ENCODE measurements around the gene TAS2R60. TPM values are rescaled to one million over a fixed set of nuclear protein-coding genes. Genes with fewer than 3 reads are reported as not detected.

Gene TAS2R60, protein sequence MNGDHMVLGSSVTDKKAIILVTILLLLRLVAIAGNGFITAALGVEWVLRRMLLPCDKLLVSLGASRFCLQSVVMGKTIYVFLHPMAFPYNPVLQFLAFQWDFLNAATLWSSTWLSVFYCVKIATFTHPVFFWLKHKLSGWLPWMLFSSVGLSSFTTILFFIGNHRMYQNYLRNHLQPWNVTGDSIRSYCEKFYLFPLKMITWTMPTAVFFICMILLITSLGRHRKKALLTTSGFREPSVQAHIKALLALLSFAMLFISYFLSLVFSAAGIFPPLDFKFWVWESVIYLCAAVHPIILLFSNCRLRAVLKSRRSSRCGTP
- polyA plus RNA-seq (2012; rRNA removed): 0.10 TPM in 1 of 2 replicates, not detected in the other
- polyA plus RNA-seq (2012; cell fraction: cytosol; rRNA removed): 0.05 and 0.10 TPM in 2 replicates
- 0.18 and 0.27 TPM in 2 replicates for polyA plus RNA-seq (2012; cell fraction: nucleus; rRNA removed)

DNA sequence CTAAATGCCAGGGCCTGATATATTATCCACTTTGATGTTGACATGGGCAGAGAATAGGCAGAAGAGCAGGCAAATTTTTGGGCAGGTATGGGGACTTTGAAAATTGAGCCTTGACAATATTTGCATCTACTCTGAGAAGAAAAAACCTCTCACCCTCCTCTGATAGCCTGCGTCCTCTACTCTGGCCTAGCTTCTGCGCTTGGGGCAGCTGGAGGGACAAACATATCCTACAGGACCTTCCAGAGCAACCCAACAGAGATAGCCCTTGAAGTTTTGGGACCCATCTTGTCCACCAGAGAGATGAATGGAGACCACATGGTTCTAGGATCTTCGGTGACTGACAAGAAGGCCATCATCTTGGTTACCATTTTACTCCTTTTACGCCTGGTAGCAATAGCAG, at the start of gene TAS2R60:
Gene TAS2R60, plus strand, starts transcription at position 301 of the 400 bp plus-strand sequence. Its CDS starts 0 bp downstream, at position 301.
- CTCF ChIA-PET: interaction anchor here (1.0 kb wide), 1 partner anchor 203 kb away, joined by 3 read pairs; no protein-coding TSS in a partner anchor
- POLR2A ChIA-PET: no interaction called here
- TF ChIP-seq RXRA (IDR thresholded peaks at IDR 0.05; ENCODE audit: borderline replicate concordance, low read depth): no peak
- TF ChIP-seq, protein P1, sequence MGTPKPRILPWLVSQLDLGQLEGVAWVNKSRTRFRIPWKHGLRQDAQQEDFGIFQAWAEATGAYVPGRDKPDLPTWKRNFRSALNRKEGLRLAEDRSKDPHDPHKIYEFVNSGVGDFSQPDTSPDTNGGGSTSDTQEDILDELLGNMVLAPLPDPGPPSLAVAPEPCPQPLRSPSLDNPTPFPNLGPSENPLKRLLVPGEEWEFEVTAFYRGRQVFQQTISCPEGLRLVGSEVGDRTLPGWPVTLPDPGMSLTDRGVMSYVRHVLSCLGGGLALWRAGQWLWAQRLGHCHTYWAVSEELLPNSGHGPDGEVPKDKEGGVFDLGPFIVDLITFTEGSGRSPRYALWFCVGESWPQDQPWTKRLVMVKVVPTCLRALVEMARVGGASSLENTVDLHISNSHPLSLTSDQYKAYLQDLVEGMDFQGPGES (IDR thresholded peaks at IDR 0.05; ENCODE audit: low read depth, low read length): no peak
- TF ChIP-seq JUND (IDR thresholded peaks at IDR 0.05): no peak
- Histone ChIP-seq H3K27me3 (ENCODE audit: insufficient read depth) (no peaks in the 10 kb centered on the region), H3F3A (replicated peaks; ENCODE audit: insufficient read depth) (no peaks in the 10 kb centered on the region), H3K27ac (ENCODE audit: low read depth in 2 of 2, low read length in 1 of 2) (no peak within 1 kb of the TSS), H2AFZ (ENCODE audit: low read depth) (no peak within 1 kb of the TSS), H3K9me2 (no peaks in the 10 kb centered on the region), H3K4me2 (no peak within 1 kb of the TSS), H3K4me3 (ENCODE audit: low read depth in 2 of 2, low read length in 1 of 2) (no peak within 1 kb of the TSS), H3K9me3 (no peaks in the 10 kb centered on the region), H3K9ac (no peak within 1 kb of the TSS), H3K36me3 (replicated peaks in 1 of 2; ENCODE audit: control insufficient read depth in 1 of 2, insufficient read depth in 2 of 2, low read length in 1 of 2) (no peaks in the 10 kb centered on the region), H3K4me1 (ENCODE audit: control insufficient read depth in 1 of 2, insufficient read depth in 2 of 2, low read depth in 1 of 2, low read length in 1 of 2) (peaks cover 0 to 6% of the 10 kb centered on the region in 2 experiments; a peak in 1 of 4 replicates), H3K79me2 (ENCODE audit: insufficient read depth) (no peaks in the 10 kb centered on the region), H4K20me1 (ENCODE audit: insufficient read depth) (no peaks in the 10 kb centered on the region)
- DNase-seq: no peak
- 54% methylated on average over 4 of the region's 4 CpGs for WGBS (ENCODE audit: low lambda C conversion rate)

DNA sequence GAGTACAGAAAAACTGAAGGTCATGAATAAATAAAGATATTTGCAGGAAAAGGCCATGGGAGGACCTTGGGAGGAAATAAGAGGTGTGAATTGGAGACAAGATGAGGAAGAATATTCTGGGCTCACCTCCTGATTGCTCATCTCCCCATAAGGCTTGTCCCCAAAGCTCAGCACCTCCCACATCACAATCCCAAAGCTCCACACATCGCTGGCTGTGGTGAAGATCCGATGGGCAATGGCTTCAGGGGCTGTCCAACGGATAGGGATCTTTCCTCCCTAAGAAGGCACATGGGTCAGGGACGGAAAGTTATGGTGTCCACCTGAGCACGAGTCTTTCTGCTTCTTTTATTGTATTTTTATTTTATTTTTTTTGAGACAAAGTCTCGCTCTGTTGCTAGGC, 49.2 kb upstream of the TAS2R60 start:
- H3K27ac ChIP-seq (ENCODE audit: low read depth in 2 of 2, low read length in 1 of 2): peak overlapping the region in 1 of 2 experiments; percentile 75; a peak in 1 of 4 replicates
- peaks cover 40% of the 10 kb centered on the region for H4K20me1 ChIP-seq (ENCODE audit: insufficient read depth)
- CTCF ChIA-PET: interaction anchor here (1.3 to 8.3 kb wide), 4 partner anchors 9 to 153 kb away, joined by 3 to 43 read pairs (median 24); partner anchors contain the start of gene ZYX
- TF ChIP-seq, protein P2, sequence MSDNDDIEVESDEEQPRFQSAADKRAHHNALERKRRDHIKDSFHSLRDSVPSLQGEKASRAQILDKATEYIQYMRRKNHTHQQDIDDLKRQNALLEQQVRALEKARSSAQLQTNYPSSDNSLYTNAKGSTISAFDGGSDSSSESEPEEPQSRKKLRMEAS (IDR thresholded peaks at IDR 0.05; ENCODE audit: low read depth): no peak
- peak; percentile 47 for TF ChIP-seq POLR2AphosphoS5 (IDR thresholded peaks at IDR 0.05; ENCODE audit: low read depth, low read length)
- no peak for DNase-seq
- WGBS (ENCODE audit: low lambda C conversion rate): 93% methylated on average over 6 of the region's 6 CpGs
- no peak overlapping the region for H3K4me3 ChIP-seq (ENCODE audit: low read depth in 2 of 2, low read length in 1 of 2)
- H3K9me3 ChIP-seq: no peaks in the 10 kb centered on the region
- no peaks in the 10 kb centered on the region for H3K9me2 ChIP-seq
- H3K4me2 ChIP-seq: no peak overlapping the region
- H3K79me2 ChIP-seq (ENCODE audit: insufficient read depth): peaks cover 3% of the 10 kb centered on the region; the same call in 1 of the 2 replicates
- POLR2A ChIA-PET: interaction anchor here (1.2 kb wide), 2 partner anchors 11 to 508 kb away, joined by 3 read pairs; partner anchors contain the start of gene TCAF1
- H3K36me3 ChIP-seq (replicated peaks in 1 of 2; ENCODE audit: control insufficient read depth in 1 of 2, insufficient read depth in 2 of 2, low read length in 1 of 2): peaks cover 30 to 32% of the 10 kb centered on the region in 2 experiments
- peaks cover 56% of the 10 kb centered on the region for H3F3A ChIP-seq (replicated peaks; ENCODE audit: insufficient read depth)
- H3K4me1 ChIP-seq (ENCODE audit: control insufficient read depth in 1 of 2, insufficient read depth in 2 of 2, low read depth in 1 of 2, low read length in 1 of 2): peaks cover 10 to 27% of the 10 kb centered on the region in 2 experiments; a peak in 3 of 4 replicates
- no peak overlapping the region for H2AFZ ChIP-seq (ENCODE audit: low read depth)
- H3K9ac ChIP-seq: no peak overlapping the region
- no peaks in the 10 kb centered on the region for H3K27me3 ChIP-seq (ENCODE audit: insufficient read depth)

DNA sequence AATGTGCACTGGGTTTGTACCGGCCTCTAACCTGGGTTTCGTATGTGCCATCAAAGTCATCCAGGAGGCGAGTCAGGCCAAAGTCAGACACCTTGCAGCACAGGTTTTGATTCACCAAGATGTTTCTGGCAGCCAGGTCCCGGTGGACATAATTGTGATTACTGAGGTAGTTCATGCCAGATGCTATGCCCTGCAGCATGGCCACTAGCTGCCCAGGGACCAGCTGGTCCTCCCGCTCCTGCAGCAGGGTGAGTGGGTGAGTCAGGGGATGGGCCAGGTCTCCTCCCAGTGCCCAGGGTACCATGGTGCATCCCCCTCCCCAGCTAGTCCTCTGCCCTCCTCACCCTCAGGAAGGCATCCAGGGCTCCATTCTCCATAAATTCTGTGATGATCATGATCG, 48.5 kb upstream of the TAS2R60 start:
- peaks cover 49% of the 10 kb centered on the region for H3F3A ChIP-seq (replicated peaks; ENCODE audit: insufficient read depth)
- no peak overlapping the region for H3K9ac ChIP-seq
- no peak overlapping the region for H3K4me3 ChIP-seq (ENCODE audit: low read depth in 2 of 2, low read length in 1 of 2)
- H4K20me1 ChIP-seq (ENCODE audit: insufficient read depth): peaks cover 33% of the 10 kb centered on the region
- no peak overlapping the region for H3K27ac ChIP-seq (ENCODE audit: low read depth in 2 of 2, low read length in 1 of 2)
- H3K4me2 ChIP-seq: no peak overlapping the region
- H3K27me3 ChIP-seq (ENCODE audit: insufficient read depth): no peaks in the 10 kb centered on the region
- ChIA-PET POLR2A (interaction anchor here (1.2 kb wide), 1 partner anchor 11 kb away, joined by 3 read pairs; no protein-coding TSS in a partner anchor), CTCF (interaction anchor here (0.8 to 8.3 kb wide), 5 partner anchors 8 to 154 kb away, joined by 3 to 43 read pairs (median 10); partner anchors contain the start of gene ZYX)
- TF ChIP-seq, protein P3, sequence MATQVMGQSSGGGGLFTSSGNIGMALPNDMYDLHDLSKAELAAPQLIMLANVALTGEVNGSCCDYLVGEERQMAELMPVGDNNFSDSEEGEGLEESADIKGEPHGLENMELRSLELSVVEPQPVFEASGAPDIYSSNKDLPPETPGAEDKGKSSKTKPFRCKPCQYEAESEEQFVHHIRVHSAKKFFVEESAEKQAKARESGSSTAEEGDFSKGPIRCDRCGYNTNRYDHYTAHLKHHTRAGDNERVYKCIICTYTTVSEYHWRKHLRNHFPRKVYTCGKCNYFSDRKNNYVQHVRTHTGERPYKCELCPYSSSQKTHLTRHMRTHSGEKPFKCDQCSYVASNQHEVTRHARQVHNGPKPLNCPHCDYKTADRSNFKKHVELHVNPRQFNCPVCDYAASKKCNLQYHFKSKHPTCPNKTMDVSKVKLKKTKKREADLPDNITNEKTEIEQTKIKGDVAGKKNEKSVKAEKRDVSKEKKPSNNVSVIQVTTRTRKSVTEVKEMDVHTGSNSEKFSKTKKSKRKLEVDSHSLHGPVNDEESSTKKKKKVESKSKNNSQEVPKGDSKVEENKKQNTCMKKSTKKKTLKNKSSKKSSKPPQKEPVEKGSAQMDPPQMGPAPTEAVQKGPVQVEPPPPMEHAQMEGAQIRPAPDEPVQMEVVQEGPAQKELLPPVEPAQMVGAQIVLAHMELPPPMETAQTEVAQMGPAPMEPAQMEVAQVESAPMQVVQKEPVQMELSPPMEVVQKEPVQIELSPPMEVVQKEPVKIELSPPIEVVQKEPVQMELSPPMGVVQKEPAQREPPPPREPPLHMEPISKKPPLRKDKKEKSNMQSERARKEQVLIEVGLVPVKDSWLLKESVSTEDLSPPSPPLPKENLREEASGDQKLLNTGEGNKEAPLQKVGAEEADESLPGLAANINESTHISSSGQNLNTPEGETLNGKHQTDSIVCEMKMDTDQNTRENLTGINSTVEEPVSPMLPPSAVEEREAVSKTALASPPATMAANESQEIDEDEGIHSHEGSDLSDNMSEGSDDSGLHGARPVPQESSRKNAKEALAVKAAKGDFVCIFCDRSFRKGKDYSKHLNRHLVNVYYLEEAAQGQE (IDR thresholded peaks at IDR 0.05; ENCODE audit: low read depth, low read length): no peak
- H2AFZ ChIP-seq (ENCODE audit: low read depth): no peak overlapping the region
- no peaks in the 10 kb centered on the region for H3K9me2 ChIP-seq
- H3K79me2 ChIP-seq (ENCODE audit: insufficient read depth): no peaks in the 10 kb centered on the region; the same call in 1 of the 2 replicates
- no peaks in the 10 kb centered on the region for H3K9me3 ChIP-seq
- WGBS (ENCODE audit: low lambda C conversion rate): 78% methylated on average over 6 of the region's 6 CpGs
- no peak for DNase-seq
- peaks cover 10 to 21% of the 10 kb centered on the region in 2 experiments; a peak in 3 of 4 replicates for H3K4me1 ChIP-seq (ENCODE audit: control insufficient read depth in 1 of 2, insufficient read depth in 2 of 2, low read depth in 1 of 2, low read length in 1 of 2)
- peaks cover 23 to 24% of the 10 kb centered on the region in 2 experiments for H3K36me3 ChIP-seq (replicated peaks in 1 of 2; ENCODE audit: control insufficient read depth in 1 of 2, insufficient read depth in 2 of 2, low read length in 1 of 2)
